IMR-90 (cell line): ENCODE data around the gene WDR43. TPM values are rescaled to one million over a fixed set of nuclear protein-coding genes. Genes with fewer than 3 reads are reported as not detected.

Experiments used
- ATAC-seq: fragments of 200-7000 bp; cut with Tn5 transposase; 2 replicates; pipeline ENCODE4 v1.9.1; 2020; ENCODE audit warnings: low read depth, mild to moderate bottlenecking, moderate library complexity
- BruUV-seq: library from RNA; stranded (reverse); fragments of 400-500 nt; replicated peaks from 2 replicates; lab custom pipeline; 2021; lab: Mats Ljungman, UMichigan
- CTCF ChIA-PET: fragments of 300-600 bp; formaldehyde crosslinking; extraction: SDS; loops from one replicate; lab custom pipeline; 2021; ENCODE audit warnings: antibody characterized with exemption; lab: Yijun Ruan, JAX
- POLR2A ChIA-PET: fragments of 300-600 bp; sonication (Branson Sonifier 250); formaldehyde crosslinking; loops from one replicate; lab custom pipeline; 2022; ENCODE audit warnings: antibody characterized with exemption; ENCODE audit not compliant: unreplicated experiment; lab: Charles Lee
- DNase-seq: peaks from one replicate; pipeline ENCODE4 v3.0.0; 2013
- H2AFZ ChIP-seq: replicated peaks from 2 replicates; pipeline ENCODE3; 2013; ENCODE audit warnings: low read length, mild to moderate bottlenecking; ENCODE audit not compliant: poor library complexity
- H2AK5ac ChIP-seq: 2 replicates; pipeline ENCODE4 v1.6.1; 2013; ENCODE audit warnings: low read depth, low read length, inconsistent platforms
- H2AK9ac ChIP-seq: replicated peaks from 2 replicates; pipeline ENCODE3; 2013; ENCODE audit warnings: mild to moderate bottlenecking, low read depth, low read length, moderate library complexity; ENCODE audit not compliant: poor library complexity
- H2BK120ac ChIP-seq: 2 replicates; pipeline ENCODE4 v1.6.1; 2013; ENCODE audit warnings: low read depth, low read length, inconsistent platforms
- H2BK15ac ChIP-seq: 3 replicates; pipeline ENCODE4 v1.6.1; 2013; ENCODE audit warnings: low read depth, low read length, inconsistent platforms
- H2BK20ac ChIP-seq: 2 replicates; pipeline ENCODE4 v1.6.1; 2013; ENCODE audit warnings: low read depth, mild to moderate bottlenecking, inconsistent platforms, low read length, moderate library complexity
- H2BK5ac ChIP-seq: 2 replicates; pipeline ENCODE4 v1.6.1; 2013; ENCODE audit warnings: mild to moderate bottlenecking, low read depth, low read length, inconsistent platforms; ENCODE audit not compliant: poor library complexity, severe bottlenecking
- H3K14ac ChIP-seq: replicated peaks from 2 replicates; pipeline ENCODE4 v1.6.1; 2013; ENCODE audit warnings: low read depth, low read length, inconsistent platforms
- H3K18ac ChIP-seq: 2 replicates; pipeline ENCODE4 v1.6.1; 2013; ENCODE audit warnings: low read depth, low read length, control low read depth
- H3K23ac ChIP-seq: 2 replicates; pipeline ENCODE4 v1.6.1; 2013; ENCODE audit warnings: low read depth, low read length, inconsistent platforms
- H3K27ac ChIP-seq: 2 replicates; pipeline ENCODE4 v1.5.1; 2013; ENCODE audit warnings: mild to moderate bottlenecking, control low read depth, low read length; ENCODE audit not compliant: insufficient read depth
- H3K27me3 ChIP-seq: 2 replicates; pipeline ENCODE4 v1.6.1; 2013; ENCODE audit warnings: low read length; ENCODE audit not compliant: control insufficient read depth, insufficient read depth
- H3K36me3 ChIP-seq: 2 replicates; pipeline ENCODE4 v1.6.1; 2013; ENCODE audit warnings: low read length, mixed read lengths; ENCODE audit not compliant: control insufficient read depth, insufficient read depth
- H3K4ac ChIP-seq: 2 replicates; pipeline ENCODE4 v1.6.1; 2013; ENCODE audit warnings: low read depth, low read length, inconsistent platforms
- H3K4me1 ChIP-seq: 2 replicates; pipeline ENCODE4 v1.6.1; 2013; ENCODE audit warnings: low read length, mixed read lengths; ENCODE audit not compliant: control insufficient read depth, insufficient read depth
- H3K4me2 ChIP-seq: 2 replicates; pipeline ENCODE4 v1.6.1; 2013; ENCODE audit warnings: low read depth, mild to moderate bottlenecking, control low read depth, low read length, moderate library complexity
- H3K4me3 ChIP-seq: 2 replicates; pipeline ENCODE4 v1.5.1; 2013; ENCODE audit warnings: low read depth, mild to moderate bottlenecking, control low read depth, low read length, moderate library complexity; ENCODE audit not compliant: insufficient read depth
- H3K56ac ChIP-seq: 2 replicates; pipeline ENCODE4 v1.6.1; 2013; ENCODE audit warnings: low read length, inconsistent platforms; ENCODE audit not compliant: insufficient read depth; ENCODE audit errors: extremely low read depth
- H3K79me1 ChIP-seq, 2 experiments: 2 replicates each; pipeline ENCODE4 v1.6.1; 2013; ENCODE audit warnings: low read length in 2 of 2, inconsistent platforms in 1 of 2, low read depth in 1 of 2
- H3K9ac ChIP-seq: 2 replicates; pipeline ENCODE4 v1.6.1; 2013; ENCODE audit warnings: low read depth, low read length, control low read depth
- H3K9me1 ChIP-seq: 2 replicates; pipeline ENCODE4 v1.6.1; 2013; ENCODE audit warnings: low read length, inconsistent platforms; ENCODE audit not compliant: insufficient read depth
- H3K9me3 ChIP-seq: 2 replicates; pipeline ENCODE4 v1.6.1; 2013; ENCODE audit warnings: low read length; ENCODE audit not compliant: control insufficient read depth, insufficient read depth
- H4K20me1 ChIP-seq: 2 replicates; pipeline ENCODE4 v1.6.1; 2013; ENCODE audit warnings: low read length, inconsistent platforms; ENCODE audit not compliant: insufficient read depth
- H4K5ac ChIP-seq: 2 replicates; pipeline ENCODE4 v1.6.1; 2013; ENCODE audit warnings: mild to moderate bottlenecking, low read depth, low read length, control low read depth
- H4K8ac ChIP-seq, 2 experiments: 2 replicates each; pipeline ENCODE4 v1.6.1; 2013; ENCODE audit warnings: low read depth in 2 of 2, low read length in 2 of 2, control low read depth in 1 of 2, inconsistent platforms in 1 of 2
- H4K91ac ChIP-seq: 2 replicates; pipeline ENCODE4 v1.6.1; 2013; ENCODE audit warnings: low read depth, low read length, inconsistent platforms; ENCODE audit not compliant: insufficient read depth
- CEBPB ChIP-seq: IDR thresholded peaks from 2 replicates; pipeline ENCODE4 v1.6.1; 2012; ENCODE audit warnings: low read depth, low read length, improper control_type of control experiment
- CHD1 ChIP-seq: IDR thresholded peaks from 2 replicates; pipeline ENCODE4 v1.6.1; 2012; ENCODE audit warnings: low read depth, low read length, improper control_type of control experiment
- POLR2A ChIP-seq: IDR thresholded peaks from 2 replicates; pipeline ENCODE4 v1.6.1; 2012; ENCODE audit warnings: mild to moderate bottlenecking, low read depth, low read length
- RAD21 ChIP-seq: IDR thresholded peaks from 2 replicates; pipeline ENCODE4 v1.6.1; 2012; ENCODE audit warnings: low read length, improper control_type of control experiment
- RCOR1 ChIP-seq: IDR thresholded peaks from 2 replicates; pipeline ENCODE4 v1.6.1; 2012; ENCODE audit warnings: mild to moderate bottlenecking, low read length, improper control_type of control experiment; ENCODE audit not compliant: insufficient replicate concordance
- RFX5 ChIP-seq: IDR thresholded peaks from 2 replicates; pipeline ENCODE4 v1.8.0; 2012; ENCODE audit warnings: low read depth, mild to moderate bottlenecking, low read length, moderate library complexity
- SMC3 ChIP-seq: fragments of 150-350 bp; IDR thresholded peaks from 2 replicates; pipeline ENCODE4 v1.6.1; 2016; ENCODE audit warnings: low read depth, mild to moderate bottlenecking, antibody characterized with exemption, low read length, moderate library complexity
- USF2 ChIP-seq: fragments of 150-350 bp; IDR thresholded peaks from 2 replicates; pipeline ENCODE4 v1.6.1; 2017; ENCODE audit warnings: mild to moderate bottlenecking, antibody characterized with exemption, low read length, low read depth
- WGBS, 2 experiments: methylation state at CpG; one replicate each; pipeline versions ENCODE4 v1.1.5 to v1.1.7; 2013; ENCODE audit warnings: missing lambda C conversion rate in 2 of 2; ENCODE audit not compliant: insufficient read length in 1 of 2; ENCODE audit errors: extremely low coverage in 2 of 2; 5-methylcytosine and 5-hydroxymethylcytosine counted together
- dilution Hi-C: fragments of 300-500 bp; cut with HindIII; formaldehyde crosslinking; loops from one replicate; pipeline ENCODE4 v1.14.3; 2018; ENCODE audit warnings: low sequenced_read_pairs; ENCODE audit not compliant: unreplicated experiment
- in situ Hi-C: fragments of 300-500 bp; cut with MboI; formaldehyde crosslinking; loops from 3 replicates; pipeline ENCODE4 v1.14.3; 2019; ENCODE audit warnings: low sequenced_read_pairs, inconsistent platforms, mixed read lengths
- intact Hi-C: fragments of 100-400 bp; cut with micrococcal nuclease; formaldehyde crosslinking; loops from 2 replicates; pipeline ENCODE4 v1.10.0; 2022
- polyA plus RNA-seq, 3 experiments: library from polyadenylated mRNA; depleted of rRNA; stranded (reverse); fragments of >200 nt; gene quantifications; 2 replicates each; pipeline ENCODE4 v1.2.3, GENCODE V29; 2012; ENCODE audit warnings: low replicate concordance in 1 of 3
- total RNA-seq: library from RNA; depleted of rRNA; stranded (reverse); fragments of >200 nt; gene quantifications from 2 replicates; pipeline ENCODE4 v1.2.3, GENCODE V29; 2012

The WDR43 gene
- total and polyA plus RNA-seq, 2 of the 4 experiments (the other 2 are of a cell fraction) = 40.3 to 300 TPM

- H2BK15ac ChIP-seq = no peak overlapping the region
- in situ Hi-C loops (loop anchor here (25.0 kb wide), 1 partner anchor 314 kb away; no protein-coding TSS in a partner anchor), intact Hi-C loops (loop anchor here (2.0 kb wide), 1 partner anchor 334 kb away; no protein-coding TSS in a partner anchor), dilution Hi-C loops (no loop called here)
- no peak overlapping the region for H3K9ac ChIP-seq
- BruUV-seq = no TSS peak
- ChIA-PET CTCF (no interaction called here), POLR2A (no interaction called here)
- H4K8ac ChIP-seq = no peak overlapping the region
- WGBS, 2 experiments = 80% methylated on average over 1 of the region's 2 CpGs; no CpG with 5 or more reads in 1 of the 2 experiments
- no peak overlapping the region for H2AK5ac ChIP-seq
- H4K91ac ChIP-seq = no peak overlapping the region
- peaks cover 11 to 62% of the 10 kb centered on the region in 2 experiments for H3K79me1 ChIP-seq
- ATAC-seq = no peak
- no peak overlapping the region for H4K5ac ChIP-seq
- TF ChIP-seq CHD1 (no peak), RCOR1 (no peak), RFX5 (no peak), CEBPB (no peak), RAD21 (no peak), USF2 (no peak), POLR2A (no peak), SMC3 (no peak)
- H2BK120ac ChIP-seq = no peak overlapping the region
- no peak for DNase-seq
- no peak overlapping the region for H3K4me3 ChIP-seq
- no peak overlapping the region for H3K56ac ChIP-seq
- H3K4me1 ChIP-seq = peaks cover 14% of the 10 kb centered on the region
- no peak overlapping the region for H3K27ac ChIP-seq
- no peaks in the 10 kb centered on the region for H3K9me3 ChIP-seq
- no peak overlapping the region for H3K4me2 ChIP-seq
- H3K4ac ChIP-seq = no peak overlapping the region
- H3K36me3 ChIP-seq = peaks cover 8% of the 10 kb centered on the region
- H3K18ac ChIP-seq = no peak overlapping the region
- H4K20me1 ChIP-seq = peaks cover 89% of the 10 kb centered on the region
- no peak overlapping the region for H2BK5ac ChIP-seq
- no peak overlapping the region for H3K14ac ChIP-seq
- H2BK20ac ChIP-seq = no peak overlapping the region
- no peaks in the 10 kb centered on the region for H3K27me3 ChIP-seq
- no peak overlapping the region for H2AFZ ChIP-seq
- H3K9me1 ChIP-seq = peaks cover 15% of the 10 kb centered on the region
- no peak overlapping the region for H2AK9ac ChIP-seq
- H3K23ac ChIP-seq = peak overlapping the region; percentile 31; the same call in 1 of the 2 replicates
These were observed 6.7 kb downstream of the WDR43 start for GRCh38 chr2:28901202-28901601.
